WERI-Rb-1 (cell line): ENCODE data around the gene SAP30.
A peak's percentile ranks its signal among the peaks of the same experiment; 100 is the strongest.

Experiments
- DNase-seq: peaks from one replicate; pipeline ENCODE4 v3.0.0-alpha.2; 2020
- H3K27ac ChIP-seq: fragments of 250-450 bp; sonication (Bioruptor Pico); 2 replicates; pipeline ENCODE4 v1.5.1; 2020; ENCODE audit warnings: mild to moderate bottlenecking, moderate library complexity
- H3K27me3 ChIP-seq: fragments of 250-450 bp; sonication (Bioruptor Pico); 2 replicates; pipeline ENCODE4 v1.5.1; 2021; ENCODE audit warnings: mild to moderate bottlenecking, low read depth, moderate library complexity; ENCODE audit not compliant: insufficient read depth, severe bottlenecking
- H3K36me3 ChIP-seq: fragments of 250-450 bp; sonication (Bioruptor Pico); 2 replicates; pipeline ENCODE4 v1.5.1; 2020; ENCODE audit warnings: mild to moderate bottlenecking, moderate library complexity
- H3K4me3 ChIP-seq: 2 replicates; pipeline ENCODE4 v1.5.1; 2011; ENCODE audit warnings: low read depth, mild to moderate bottlenecking, control low read depth, low read length
- H3K9me3 ChIP-seq: fragments of 250-450 bp; sonication (Bioruptor Pico); 2 replicates; pipeline ENCODE4 v1.5.1; 2021; ENCODE audit warnings: mild to moderate bottlenecking, moderate library complexity; ENCODE audit not compliant: severe bottlenecking
- CTCF ChIP-seq: IDR thresholded peaks from 2 replicates; pipeline ENCODE4 v1.5.1; 2011; ENCODE audit warnings: low read depth, mild to moderate bottlenecking, control low read depth, inconsistent platforms, low read length

SAP30 gene

GRCh38 chr4:173362666-173363065 is 8.1 kb upstream of the SAP30 start:
- Histone ChIP-seq H3K4me3 (no peak overlapping the region), H3K36me3 (no peaks in the 10 kb centered on the region), H3K27me3 (no peaks in the 10 kb centered on the region), H3K9me3 (no peaks in the 10 kb centered on the region), H3K27ac (no peak overlapping the region)
- DNase-seq = no peak
- TF ChIP-seq CTCF = no peak

DNA sequence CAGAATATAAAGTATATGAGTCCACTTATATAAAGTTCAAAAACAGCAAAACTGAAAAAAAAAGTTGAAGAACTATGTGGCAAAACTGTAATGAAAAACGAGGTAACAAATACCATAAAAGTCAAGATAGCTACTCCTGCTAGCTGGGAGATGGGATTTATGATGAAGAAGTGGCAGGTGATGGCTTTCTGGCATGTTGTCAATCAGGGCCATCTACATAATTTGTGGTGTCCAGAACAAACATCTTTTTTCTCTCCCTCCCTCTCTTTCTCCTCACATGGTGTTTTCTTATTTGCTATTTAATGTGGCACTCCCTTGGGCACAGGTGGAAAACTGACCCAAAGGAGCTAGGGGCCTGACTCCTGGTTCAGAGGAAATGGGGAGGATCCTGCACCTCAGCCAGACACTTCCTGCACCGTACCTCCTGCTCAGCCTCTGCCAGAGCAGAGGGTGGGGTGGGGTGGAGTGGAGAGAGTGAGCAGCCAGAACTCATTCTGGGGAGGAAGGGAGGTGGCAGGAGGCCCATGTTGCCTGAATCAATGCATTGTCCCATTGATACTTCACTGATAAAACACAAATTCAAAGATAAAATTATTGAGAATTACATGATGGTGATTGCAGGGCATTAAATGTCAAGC is 5.3 kb upstream of the SAP30 start:
- Histone ChIP-seq H3K27ac (no peak overlapping the region), H3K4me3 (no peak overlapping the region), H3K27me3 (no peaks in the 10 kb centered on the region), H3K36me3 (no peaks in the 10 kb centered on the region), H3K9me3 (no peaks in the 10 kb centered on the region)
- TF ChIP-seq CTCF = no peak
- no peak for DNase-seq

DNA sequence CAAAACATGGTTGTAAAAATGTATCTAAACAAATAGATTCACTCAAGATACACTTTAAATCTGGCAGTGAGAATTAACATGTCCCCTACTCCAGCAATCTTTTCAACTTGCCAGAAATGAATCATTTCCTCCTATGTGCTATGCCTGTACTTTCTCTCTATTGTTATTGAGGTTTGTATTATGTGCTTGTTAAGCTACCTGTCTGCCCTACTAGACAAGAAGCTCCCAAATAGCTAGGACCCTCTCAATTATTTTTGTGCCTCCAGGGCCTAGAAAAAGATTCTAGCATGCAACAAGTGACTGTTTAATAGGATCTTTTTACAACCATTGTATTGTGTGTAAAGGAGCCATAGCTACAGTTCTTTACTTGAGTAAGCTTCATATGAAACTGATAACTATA is 3.5 kb upstream of the SAP30 start:
- no peak for TF ChIP-seq CTCF
- no peaks in the 10 kb centered on the region for H3K9me3 ChIP-seq
- no peaks in the 10 kb centered on the region for H3K27me3 ChIP-seq
- no peak overlapping the region for H3K4me3 ChIP-seq
- H3K36me3 ChIP-seq = peaks cover 3% of the 10 kb centered on the region; the same call in 1 of the 2 replicates
- no peak overlapping the region for H3K27ac ChIP-seq
- DNase-seq = no peak

- peaks cover 3% of the 10 kb centered on the region; the same call in 1 of the 2 replicates for H3K36me3 ChIP-seq
- no peaks in the 10 kb centered on the region for H3K27me3 ChIP-seq
- no peak for DNase-seq
- no peaks in the 10 kb centered on the region for H3K9me3 ChIP-seq
- no peak overlapping the region for H3K4me3 ChIP-seq
- TF ChIP-seq CTCF = no peak
- H3K27ac ChIP-seq = no peak overlapping the region
Measured at GRCh38 chr4:173367946-173368345, 2.8 kb upstream of the SAP30 start.

DNA sequence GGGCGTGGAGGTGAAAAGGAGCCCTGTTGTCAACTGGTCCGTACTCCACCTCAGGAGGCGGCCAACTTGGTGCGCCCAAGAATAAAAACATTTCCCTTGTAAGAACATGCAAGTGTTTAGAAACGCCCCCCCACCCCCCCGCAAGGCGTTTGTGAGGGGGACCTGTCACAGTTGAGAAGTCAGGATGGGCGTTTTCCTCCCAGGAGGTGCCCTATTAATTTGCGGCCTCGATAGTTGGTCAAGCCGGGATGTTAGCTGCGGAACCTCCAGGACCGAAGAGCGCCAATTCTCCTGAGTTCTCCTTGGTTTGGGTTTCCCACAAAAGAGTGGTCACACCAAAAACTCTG is 651 bp upstream of the SAP30 start:
- Histone ChIP-seq H3K27ac (peak overlapping the region; percentile 70), H3K36me3 (peaks cover 19% of the 10 kb centered on the region), H3K27me3 (no peaks in the 10 kb centered on the region), H3K4me3 (peak overlapping the region; percentile 90), H3K9me3 (no peaks in the 10 kb centered on the region)
- no peak for TF ChIP-seq CTCF
- DNase-seq = peak; percentile 53
